Epidermal melanocyte (primary cell): ENCODE results near the gene FNIP2.

ENCODE experiments used
- DNase-seq: peaks from one replicate; pipeline ENCODE4 v3.0.0; 2011; ENCODE audit warnings: low spot score; ENCODE audit not compliant: insufficient read length

The FNIP2 gene

GRCh38 chr4:158762553-158762952 lies 6.3 kb upstream of the FNIP2 start:
- no peak for DNase-seq

GRCh38 chr4:158763462-158763861 lies 5.4 kb upstream of the FNIP2 start:
- DNase-seq, result no peak

- DNase-seq, result no peak
Observed at GRCh38 chr4:158766434-158767044, 2.3 kb upstream of the FNIP2 start.

- DNase-seq, result no peak
Observed at GRCh38 chr4:158767451-158767850, 1.4 kb upstream of the FNIP2 start.

GRCh38 chr4:158769175-158769921 lies 522 bp downstream of the FNIP2 start:
- DNase-seq, result no peak

- no peak for DNase-seq
Observed at GRCh38 chr4:158770671-158771070, 1.8 kb downstream of the FNIP2 start.

- DNase-seq, result no peak
Observed at GRCh38 chr4:158771776-158772175, 3.0 kb downstream of the FNIP2 start.

- DNase-seq, result no peak
Observed at GRCh38 chr4:158775091-158775651, 6.3 kb downstream of the FNIP2 start.

GRCh38 chr4:158776106-158776505 lies 7.3 kb downstream of the FNIP2 start:
- DNase-seq, result no peak

- no peak for DNase-seq
Observed at GRCh38 chr4:158777423-158778155, 8.8 kb downstream of the FNIP2 start.

- no peak for DNase-seq
Observed at GRCh38 chr4:158778156-158778711, 9.4 kb downstream of the FNIP2 start.

GRCh38 chr4:158778712-158779111 lies 9.9 kb downstream of the FNIP2 start:
- DNase-seq, result no peak

- DNase-seq, result no peak
Observed at GRCh38 chr4:158781963-158782362, 13.1 kb downstream of the FNIP2 start.

- DNase-seq, result no peak
Observed at GRCh38 chr4:158782551-158783360, 13.9 kb downstream of the FNIP2 start.

- DNase-seq, result no peak
Observed at GRCh38 chr4:158783785-158784184, 15.0 kb downstream of the FNIP2 start.

- no peak for DNase-seq
Observed at GRCh38 chr4:158785718-158786117, 16.9 kb downstream of the FNIP2 start.

GRCh38 chr4:158786121-158786601 lies 17.3 kb downstream of the FNIP2 start:
- DNase-seq, result no peak

GRCh38 chr4:158786955-158787354 lies 18.1 kb downstream of the FNIP2 start:
- DNase-seq, result no peak

GRCh38 chr4:158787709-158788475 lies 19.1 kb downstream of the FNIP2 start:
- DNase-seq, result no peak

GRCh38 chr4:158788516-158788915 lies 19.7 kb downstream of the FNIP2 start:
- DNase-seq, result no peak
